NCI-H2029 treated with DMSO at 0.1 percent for 48 hours (cell line): ENCODE measurements around the gene PNPLA7.
"Not testable (repeated sequence)": the region's sequence is repeated elsewhere in the genome, so short reads cannot be mapped to it uniquely, and the experiment has no call there.

Experiments
- DNase-seq: peaks from one replicate; lab custom pipeline; 2025; lab: John Stamatoyannopoulos, UW

PNPLA7 gene

DNA sequence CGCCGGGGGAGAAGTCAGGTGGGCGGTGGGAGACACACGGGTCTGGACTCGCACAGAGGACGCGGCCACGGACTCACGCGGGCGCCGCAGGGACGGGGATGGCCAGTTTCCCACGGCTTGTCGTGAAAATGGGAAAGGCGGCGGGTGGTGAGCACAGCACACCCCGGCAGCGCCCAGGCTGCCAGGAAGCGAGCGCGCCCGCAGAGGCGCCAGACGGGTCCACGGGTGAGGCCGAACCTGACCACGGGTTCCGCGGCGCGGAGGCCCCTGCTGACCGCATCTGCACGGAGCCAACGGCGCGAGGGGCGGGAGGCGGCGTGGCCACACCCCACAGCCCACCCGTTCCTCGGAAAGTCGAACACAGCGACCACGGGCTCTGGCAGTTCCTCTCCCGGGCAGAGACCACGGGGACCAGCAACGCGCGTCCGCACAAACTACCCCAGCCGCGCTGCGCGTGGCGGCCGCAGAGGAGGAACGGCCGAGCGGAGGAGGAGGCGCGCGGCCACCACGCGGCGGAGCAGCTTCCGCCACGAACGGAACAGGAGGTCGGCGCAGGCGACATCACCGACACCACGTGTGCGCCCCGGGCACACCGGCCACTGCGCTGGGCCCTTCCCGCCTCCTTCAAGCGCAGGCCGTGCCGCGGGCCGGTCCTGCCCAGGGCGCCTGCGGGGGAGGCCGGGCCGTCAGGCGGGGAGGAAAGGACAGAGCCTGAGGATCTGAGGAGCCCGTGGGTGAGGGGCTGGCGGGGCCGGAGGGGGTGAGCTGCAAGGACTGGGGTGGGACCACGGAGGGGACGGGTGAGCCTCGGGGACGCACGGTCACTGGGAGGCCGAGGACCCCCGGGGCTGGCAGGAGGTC, 132.8 kb downstream of the PNPLA7 start:
- DNase-seq, result no peak

DNA sequence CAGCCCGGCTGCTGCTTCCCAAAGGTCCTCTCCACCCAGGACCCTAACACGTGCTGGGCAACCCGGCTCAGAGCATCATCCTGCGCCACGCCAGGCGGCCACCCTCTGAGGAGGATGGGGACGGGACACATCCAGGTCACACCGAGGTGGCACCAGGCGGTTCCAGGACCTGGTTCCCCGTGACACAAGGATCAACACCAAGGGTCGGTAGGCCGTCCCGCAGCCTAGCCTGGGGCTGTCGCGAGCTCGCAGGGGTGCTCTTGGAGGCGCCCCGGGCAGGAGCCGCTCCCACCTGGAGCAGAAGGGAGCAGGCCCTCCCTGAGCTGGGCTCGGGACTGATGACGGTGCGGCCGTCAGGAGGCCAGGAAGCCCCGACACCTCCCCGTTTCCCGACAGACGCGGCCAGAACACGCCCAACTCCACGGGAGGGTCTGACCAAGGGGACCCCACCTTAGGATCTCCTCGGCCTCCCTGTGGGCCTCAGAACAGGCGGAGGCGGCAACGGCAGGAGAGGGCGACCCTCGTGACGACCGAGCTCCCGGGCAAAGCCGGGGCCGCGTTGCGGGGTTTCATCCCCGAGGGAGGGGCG, 133.5 kb downstream of the PNPLA7 start:
- DNase-seq, result no peak

DNA sequence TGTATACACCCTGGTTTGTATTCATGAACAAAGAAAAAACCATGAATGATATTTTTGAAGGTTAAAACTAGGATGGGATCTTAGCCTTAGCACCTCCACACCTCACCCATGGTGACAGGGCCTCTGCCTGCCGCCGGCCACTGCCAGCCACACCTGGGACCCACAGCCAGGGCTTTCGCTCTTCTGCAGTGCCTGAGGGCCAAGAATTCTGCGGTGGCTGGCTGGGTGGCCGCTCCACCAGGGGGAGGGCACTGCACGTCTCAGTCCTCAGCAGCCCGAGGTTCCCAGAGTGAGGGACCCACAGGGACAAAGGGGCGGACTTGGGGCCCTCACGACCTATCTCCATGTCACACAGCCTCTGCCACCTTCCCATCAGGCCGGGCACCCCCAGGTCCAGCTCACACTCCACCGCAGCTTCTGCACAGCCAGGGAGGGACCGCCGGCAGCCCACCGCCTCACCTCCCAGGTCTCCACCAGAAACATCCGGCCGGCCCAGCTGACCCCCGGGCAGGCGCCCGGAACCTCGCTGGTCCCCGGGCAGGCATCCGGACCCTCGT, 134.1 kb downstream of the PNPLA7 start:
- no peak for DNase-seq

DNA sequence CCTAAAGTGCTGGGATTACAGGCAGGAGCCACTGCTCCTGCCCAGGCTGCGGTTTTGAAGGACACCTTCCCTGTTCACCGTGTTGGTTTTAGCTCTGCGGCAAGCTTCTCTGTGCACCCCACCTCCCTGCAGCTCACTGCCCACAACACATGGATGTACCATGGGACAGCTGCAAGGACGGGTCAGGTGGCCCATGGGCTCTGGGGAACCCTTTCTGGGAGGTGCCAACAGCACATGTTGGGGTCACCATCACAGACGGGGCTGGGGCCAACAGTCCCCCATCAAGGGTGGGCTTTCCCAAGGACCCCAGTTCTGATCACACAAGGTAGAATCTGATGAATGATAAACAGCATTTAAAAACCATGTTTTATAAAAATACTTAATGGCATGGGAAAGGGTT, 134.8 kb downstream of the PNPLA7 start:
- no peak for DNase-seq

DNA sequence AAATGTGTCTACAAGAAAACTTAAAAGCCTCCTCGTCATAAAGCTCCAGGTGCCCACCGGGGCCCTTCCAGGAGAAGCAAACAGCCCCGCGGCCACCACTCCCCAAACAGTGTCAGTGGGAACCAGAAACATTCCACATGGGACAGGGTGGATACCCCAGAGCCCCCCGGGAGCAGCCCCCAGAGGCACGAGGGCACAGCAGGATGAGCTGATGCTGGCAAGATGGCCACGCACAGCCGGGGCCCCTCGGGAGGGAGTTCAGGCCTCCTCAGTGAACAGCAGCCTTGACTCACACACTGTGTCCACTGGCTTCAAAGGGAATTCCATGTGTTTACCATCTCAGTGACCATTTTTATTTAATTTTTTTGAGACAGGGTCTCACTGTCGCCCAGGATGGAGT, 137.8 kb downstream of the PNPLA7 start:
- DNase-seq, result no peak

DNA sequence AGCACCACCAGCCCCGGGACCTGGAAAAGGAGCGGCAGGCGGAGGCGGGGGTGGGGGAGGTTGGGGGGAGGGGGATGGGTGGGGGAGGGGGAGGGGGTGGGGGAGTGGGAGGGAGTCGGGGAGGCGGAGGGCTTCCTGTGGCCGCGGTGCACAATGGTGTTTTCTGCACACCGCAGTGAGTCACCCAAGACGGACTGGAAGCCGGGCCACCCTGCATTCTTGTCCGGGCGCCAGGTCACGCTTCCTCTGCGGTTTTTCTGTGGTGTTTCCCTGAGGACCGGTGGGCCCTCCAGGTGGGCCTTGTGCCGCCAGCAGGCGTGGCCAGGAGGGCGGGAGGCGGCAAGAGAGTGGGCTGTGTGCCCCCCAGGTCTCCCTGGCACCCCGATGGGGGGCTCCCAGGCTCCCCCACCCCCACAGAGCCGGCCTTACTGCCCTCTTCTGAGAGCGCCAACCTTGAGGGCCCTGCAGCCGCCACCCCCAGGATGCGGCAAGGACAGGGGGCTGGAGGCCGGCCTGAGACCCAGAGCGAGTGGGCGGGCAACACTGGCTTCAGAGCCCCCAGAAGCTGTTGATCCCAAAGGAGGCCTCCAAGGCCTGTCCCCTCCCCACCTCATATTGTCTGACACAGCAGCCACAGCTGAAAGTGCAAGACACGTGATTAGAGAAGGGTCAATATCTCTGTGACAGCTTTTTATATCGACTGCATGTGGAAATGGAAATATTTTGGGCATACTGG, 138.4 kb downstream of the PNPLA7 start:
- DNase-seq, result peak; percentile 37

DNA sequence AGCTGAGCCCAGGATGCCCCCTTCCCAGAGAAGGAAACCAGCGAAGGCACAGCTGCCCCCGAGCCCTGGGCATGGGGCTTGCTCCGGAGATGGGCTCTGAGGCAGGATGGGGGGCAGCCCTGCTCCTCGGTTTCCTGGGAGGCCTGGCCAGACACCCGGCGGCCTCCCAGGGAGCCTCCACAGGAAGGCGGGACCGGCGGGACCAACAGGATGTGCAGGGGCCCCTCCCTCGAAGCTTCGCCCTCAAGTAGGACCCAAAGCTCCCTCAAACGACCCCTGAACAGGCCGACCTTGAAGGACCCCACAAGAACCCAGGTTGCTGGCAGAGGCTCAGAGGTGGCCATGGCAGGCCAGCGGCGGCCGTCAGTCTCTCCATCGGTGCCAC, 138.9 kb downstream of the PNPLA7 start:
- DNase-seq, result no peak

GRCh38 chr9:137410891-137411249, 139.3 kb downstream of the PNPLA7 start:
- no peak for DNase-seq

DNA sequence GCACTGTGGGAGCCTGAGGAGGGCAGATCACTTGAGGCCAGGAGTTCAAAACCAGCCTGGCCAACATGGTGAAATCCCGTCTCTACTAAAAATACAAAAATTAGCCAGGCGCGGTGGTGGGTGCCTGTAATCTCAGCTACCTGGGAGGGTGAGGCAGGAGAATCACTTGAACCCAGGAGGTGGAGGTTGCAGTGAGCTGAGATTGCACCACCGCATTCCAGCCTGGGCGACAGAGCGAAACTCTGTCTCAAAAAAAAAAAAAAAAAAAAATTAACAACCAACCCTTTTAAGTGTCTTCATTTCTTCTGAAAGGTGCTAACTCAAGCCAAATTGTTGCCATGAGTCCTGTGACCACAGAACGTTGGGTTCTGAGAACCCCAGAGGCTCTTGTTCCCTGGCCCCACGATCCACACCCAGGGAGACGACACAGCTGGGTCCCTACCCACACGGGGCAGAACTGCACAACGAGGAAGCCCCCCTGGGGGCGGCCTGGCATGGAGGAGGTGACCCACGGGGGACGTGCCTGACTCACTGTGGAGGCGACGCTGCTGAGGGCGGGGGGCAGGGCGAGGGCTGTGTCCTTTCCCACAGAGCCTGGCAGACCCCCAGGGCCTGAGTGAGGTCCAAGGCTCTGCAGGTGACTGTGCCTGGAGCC, 139.8 kb downstream of the PNPLA7 start:
- DNase-seq, result not testable (repeated sequence)
